ENCODE results near the gene MCM10. TPM values are rescaled to one million over a fixed set of nuclear protein-coding genes. Genes with fewer than 3 reads are reported as not detected.

Gene MCM10
- total and polyA plus RNA-seq, 9 of the 15 experiments (the other 6 are each of a cell fraction or from before 2014, with no cell fraction given), result 10.4 to 68.1 (median 48.0) TPM

GRCh38 chr10:13160934-13161856 lies at the start of gene MCM10 (continued):
- peak; percentile 89 for TF ChIP-seq ZBTB40 (IDR thresholded peaks at IDR 0.05)
- TF ChIP-seq ZBTB40 (CRISPR knock-in tag; IDR thresholded peaks at IDR 0.05), result no peak
- 0 out of 2 replicates have a peak, but pooled peaks have one; percentile 39 for TF ChIP-seq ZNF12 (CRISPR knock-in tag; IDR thresholded peaks at IDR 0.05)
- peak; percentile 42; the same call in 1 of the 2 replicates for TF ChIP-seq HIVEP1 (CRISPR knock-in tag; IDR thresholded peaks at IDR 0.05)
- peak; percentile 85 for TF ChIP-seq MGA (IDR thresholded peaks at IDR 0.05)

Data from K562 (cell line).